ENCODE measurements around the gene RFX2.

- TF ChIP-seq EZH2 (IDR thresholded peaks at IDR 0.05; ENCODE audit: borderline replicate concordance): no peak
- TF ChIP-seq, protein P1, sequence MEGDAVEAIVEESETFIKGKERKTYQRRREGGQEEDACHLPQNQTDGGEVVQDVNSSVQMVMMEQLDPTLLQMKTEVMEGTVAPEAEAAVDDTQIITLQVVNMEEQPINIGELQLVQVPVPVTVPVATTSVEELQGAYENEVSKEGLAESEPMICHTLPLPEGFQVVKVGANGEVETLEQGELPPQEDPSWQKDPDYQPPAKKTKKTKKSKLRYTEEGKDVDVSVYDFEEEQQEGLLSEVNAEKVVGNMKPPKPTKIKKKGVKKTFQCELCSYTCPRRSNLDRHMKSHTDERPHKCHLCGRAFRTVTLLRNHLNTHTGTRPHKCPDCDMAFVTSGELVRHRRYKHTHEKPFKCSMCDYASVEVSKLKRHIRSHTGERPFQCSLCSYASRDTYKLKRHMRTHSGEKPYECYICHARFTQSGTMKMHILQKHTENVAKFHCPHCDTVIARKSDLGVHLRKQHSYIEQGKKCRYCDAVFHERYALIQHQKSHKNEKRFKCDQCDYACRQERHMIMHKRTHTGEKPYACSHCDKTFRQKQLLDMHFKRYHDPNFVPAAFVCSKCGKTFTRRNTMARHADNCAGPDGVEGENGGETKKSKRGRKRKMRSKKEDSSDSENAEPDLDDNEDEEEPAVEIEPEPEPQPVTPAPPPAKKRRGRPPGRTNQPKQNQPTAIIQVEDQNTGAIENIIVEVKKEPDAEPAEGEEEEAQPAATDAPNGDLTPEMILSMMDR (IDR thresholded peaks at IDR 0.05; ENCODE audit: poor library complexity): no peak
- no peak for TF ChIP-seq EZH2phosphoT487 (IDR thresholded peaks at IDR 0.05; ENCODE audit: low read depth, severe bottlenecking, unreplicated experiment)
Observed at GRCh38 chr19:6070720-6071485, 39.4 kb downstream of the RFX2 start.
